Karpas-422 (cell line): ENCODE measurements around the gene MED13. TPM values are rescaled to one million over a fixed set of nuclear protein-coding genes. Genes with fewer than 3 reads are reported as not detected.

Source experiments
- DNase-seq: peaks from one replicate; pipeline ENCODE4 v3.0.0-alpha.2; 2015
- H2AFZ ChIP-seq: fragments of 200-600 bp; sonication (generic); 2 replicates; pipeline ENCODE4 v1.6.1; 2014; ENCODE audit warnings: antibody characterized with exemption, low read length, mixed read lengths
- H3K27ac ChIP-seq: fragments of 200-600 bp; sonication (generic); 2 replicates; pipeline ENCODE4 v1.5.1; 2014; ENCODE audit warnings: mild to moderate bottlenecking, low read length, moderate library complexity
- H3K27me3 ChIP-seq: fragments of 200-600 bp; sonication (generic); 2 replicates; pipeline ENCODE4 v1.6.1; 2014; ENCODE audit warnings: low read length, mixed read lengths
- H3K36me3 ChIP-seq: fragments of 200-600 bp; sonication (generic); 2 replicates; pipeline ENCODE4 v1.6.1; 2014; ENCODE audit warnings: low read length, mixed read lengths; ENCODE audit not compliant: insufficient read depth
- H3K4me1 ChIP-seq: fragments of 200-600 bp; sonication (generic); 2 replicates; pipeline ENCODE4 v1.6.1; 2014; ENCODE audit warnings: mild to moderate bottlenecking, low read length, mixed read lengths
- H3K4me2 ChIP-seq: fragments of 200-600 bp; sonication (generic); 2 replicates; pipeline ENCODE4 v1.6.1; 2014; ENCODE audit warnings: low read length, low read depth, mild to moderate bottlenecking; ENCODE audit not compliant: poor library complexity, severe bottlenecking
- H3K4me3 ChIP-seq: fragments of 200-600 bp; sonication (generic); 2 replicates; pipeline ENCODE4 v1.5.1; 2014; ENCODE audit warnings: mild to moderate bottlenecking, antibody characterized with exemption, low read length, mixed read lengths
- H3K79me2 ChIP-seq: fragments of 200-600 bp; sonication (generic); 2 replicates; pipeline ENCODE4 v1.6.1; 2014; ENCODE audit warnings: mild to moderate bottlenecking, low read length, mixed read lengths
- H3K9ac ChIP-seq: fragments of 200-600 bp; sonication (generic); 2 replicates; pipeline ENCODE4 v1.6.0; 2014; ENCODE audit warnings: low read length
- H3K9me2 ChIP-seq: fragments of 200-600 bp; sonication (generic), shearing (Covaris generic); replicated peaks from 2 replicates; pipeline ENCODE4 v1.6.0; 2014; ENCODE audit warnings: mild to moderate bottlenecking, low read length, moderate library complexity; ENCODE audit not compliant: insufficient read depth
- H3K9me3 ChIP-seq: fragments of 300-700, 200-600 bp; sonication (generic); 2 replicates; pipeline ENCODE4 v1.6.1; 2014; ENCODE audit warnings: low read length, mixed read lengths
- H4K20me1 ChIP-seq: fragments of 200-600 bp; sonication (generic); 2 replicates; pipeline ENCODE4 v1.6.1; 2014; ENCODE audit warnings: mild to moderate bottlenecking, antibody characterized with exemption, low read length, low read depth; ENCODE audit not compliant: insufficient read depth
- total RNA-seq: library from RNA; depleted of rRNA; stranded (reverse); fragments of >200 nt; shearing (Covaris generic); gene quantifications from 2 replicates; pipeline ENCODE4 v1.2.3, GENCODE V29; 2014; ENCODE audit warnings: low replicate concordance

Gene MED13
- total RNA-seq, 1 experiment from 2014 or later = 90.3 TPM

- no peaks in the 10 kb centered on the region for H3K9me2 ChIP-seq
- H3K4me2 ChIP-seq = no peak overlapping the region
- no peak overlapping the region for H3K27ac ChIP-seq
- H3K9me3 ChIP-seq = no peaks in the 10 kb centered on the region
- peaks cover 47% of the 10 kb centered on the region for H3K36me3 ChIP-seq
- H2AFZ ChIP-seq = no peak overlapping the region
- no peaks in the 10 kb centered on the region for H3K4me1 ChIP-seq
- H4K20me1 ChIP-seq = no peaks in the 10 kb centered on the region
- no peak overlapping the region for H3K4me3 ChIP-seq
- DNase-seq = no peak
- no peaks in the 10 kb centered on the region for H3K27me3 ChIP-seq
- peaks cover 48% of the 10 kb centered on the region for H3K79me2 ChIP-seq
- no peak overlapping the region for H3K9ac ChIP-seq
Measured at GRCh38 chr17:61970030-61970429, 95.0 kb downstream of the MED13 start.

- Histone ChIP-seq H3K9me3 (no peaks in the 10 kb centered on the region), H3K4me3 (no peak overlapping the region), H3K9me2 (no peaks in the 10 kb centered on the region), H3K79me2 (peaks cover 47% of the 10 kb centered on the region), H3K27ac (no peak overlapping the region), H2AFZ (no peak overlapping the region), H4K20me1 (no peaks in the 10 kb centered on the region), H3K9ac (no peak overlapping the region), H3K27me3 (no peaks in the 10 kb centered on the region), H3K4me2 (no peak overlapping the region), H3K4me1 (no peaks in the 10 kb centered on the region; the same call in 1 of the 2 replicates), H3K36me3 (peaks cover 52% of the 10 kb centered on the region)
- no peak for DNase-seq
Measured at GRCh38 chr17:61968757-61969156, 96.3 kb downstream of the MED13 start.

GRCh38 chr17:61967729-61968128 is 97.3 kb downstream of the MED13 start:
- Histone ChIP-seq H3K36me3 (peaks cover 58% of the 10 kb centered on the region), H3K27me3 (no peaks in the 10 kb centered on the region), H3K4me1 (no peaks in the 10 kb centered on the region; the same call in 1 of the 2 replicates), H4K20me1 (no peaks in the 10 kb centered on the region), H3K79me2 (peaks cover 45% of the 10 kb centered on the region), H3K27ac (no peak overlapping the region), H3K9me3 (no peaks in the 10 kb centered on the region), H3K4me2 (no peak overlapping the region), H3K9ac (no peak overlapping the region), H3K9me2 (no peaks in the 10 kb centered on the region), H3K4me3 (no peak overlapping the region), H2AFZ (no peak overlapping the region)
- DNase-seq = no peak

GRCh38 chr17:61966191-61966590 is 98.9 kb downstream of the MED13 start:
- H2AFZ ChIP-seq = no peak overlapping the region
- no peak overlapping the region for H3K4me2 ChIP-seq
- H3K27ac ChIP-seq = no peak overlapping the region
- no peak overlapping the region for H3K9ac ChIP-seq
- H3K36me3 ChIP-seq = peaks cover 56% of the 10 kb centered on the region
- H3K9me2 ChIP-seq = no peaks in the 10 kb centered on the region
- H3K27me3 ChIP-seq = no peaks in the 10 kb centered on the region
- no peak overlapping the region for H3K4me3 ChIP-seq
- H4K20me1 ChIP-seq = no peaks in the 10 kb centered on the region
- no peaks in the 10 kb centered on the region for H3K9me3 ChIP-seq
- H3K79me2 ChIP-seq = peaks cover 40% of the 10 kb centered on the region
- no peaks in the 10 kb centered on the region; the same call in 1 of the 2 replicates for H3K4me1 ChIP-seq
- no peak for DNase-seq

- DNase-seq = no peak
- no peak overlapping the region for H3K27ac ChIP-seq
- H3K9ac ChIP-seq = no peak overlapping the region
- peaks cover 49% of the 10 kb centered on the region for H3K36me3 ChIP-seq
- no peaks in the 10 kb centered on the region for H3K9me3 ChIP-seq
- H2AFZ ChIP-seq = no peak overlapping the region
- no peak overlapping the region for H3K4me2 ChIP-seq
- no peaks in the 10 kb centered on the region for H3K27me3 ChIP-seq
- no peaks in the 10 kb centered on the region for H4K20me1 ChIP-seq
- H3K4me1 ChIP-seq = no peaks in the 10 kb centered on the region
- no peak overlapping the region for H3K4me3 ChIP-seq
- H3K79me2 ChIP-seq = no peaks in the 10 kb centered on the region
- H3K9me2 ChIP-seq = no peaks in the 10 kb centered on the region
Measured at GRCh38 chr17:61955619-61956018, 109.5 kb downstream of the MED13 start.

GRCh38 chr17:61947367-61948078 is 117.6 kb downstream of the MED13 start:
- no peaks in the 10 kb centered on the region for H3K9me3 ChIP-seq
- peaks cover 79% of the 10 kb centered on the region for H3K36me3 ChIP-seq
- no peak overlapping the region for H3K9ac ChIP-seq
- no peak overlapping the region for H2AFZ ChIP-seq
- H3K4me1 ChIP-seq = no peaks in the 10 kb centered on the region
- no peak overlapping the region for H3K4me2 ChIP-seq
- no peak for DNase-seq
- no peak overlapping the region for H3K27ac ChIP-seq
- H3K4me3 ChIP-seq = no peak overlapping the region
- no peaks in the 10 kb centered on the region for H3K27me3 ChIP-seq
- no peaks in the 10 kb centered on the region for H3K9me2 ChIP-seq
- H4K20me1 ChIP-seq = no peaks in the 10 kb centered on the region
- 0 out of 2 replicates have a peak, but pooled peaks cover 3% of the 10 kb centered on the region for H3K79me2 ChIP-seq

GRCh38 chr17:61946359-61946758 is 118.7 kb downstream of the MED13 start:
- H3K9ac ChIP-seq = no peak overlapping the region
- 0 out of 2 replicates have a peak, but pooled peaks cover 3% of the 10 kb centered on the region for H3K79me2 ChIP-seq
- peaks cover 70% of the 10 kb centered on the region for H3K36me3 ChIP-seq
- H3K4me2 ChIP-seq = no peak overlapping the region
- no peak overlapping the region for H2AFZ ChIP-seq
- no peaks in the 10 kb centered on the region for H3K27me3 ChIP-seq
- no peaks in the 10 kb centered on the region for H3K4me1 ChIP-seq
- H3K9me3 ChIP-seq = no peaks in the 10 kb centered on the region
- H3K27ac ChIP-seq = no peak overlapping the region
- no peaks in the 10 kb centered on the region for H4K20me1 ChIP-seq
- DNase-seq = no peak
- no peaks in the 10 kb centered on the region for H3K9me2 ChIP-seq
- no peak overlapping the region for H3K4me3 ChIP-seq

GRCh38 chr17:61943117-61943516 is 122.0 kb downstream of the MED13 start:
- no peak for DNase-seq
- no peak overlapping the region for H3K4me3 ChIP-seq

More at GRCh38 chr17:61943117-61943516, 122.0 kb downstream of the MED13 start:
- Histone ChIP-seq H3K27ac (no peak overlapping the region), H2AFZ (no peak overlapping the region), H3K9me2 (no peaks in the 10 kb centered on the region), H3K79me2 (0 out of 2 replicates have a peak, but pooled peaks cover 3% of the 10 kb centered on the region), H4K20me1 (no peaks in the 10 kb centered on the region), H3K4me2 (no peak overlapping the region), H3K27me3 (no peaks in the 10 kb centered on the region), H3K9ac (no peak overlapping the region), H3K36me3 (peaks cover 47% of the 10 kb centered on the region), H3K9me3 (no peaks in the 10 kb centered on the region), H3K4me1 (no peaks in the 10 kb centered on the region)
